Heart right ventricle (tissue), 16 donors: Measurements from ENCODE around the gene AHNAK. TPM values are rescaled to one million over a fixed set of nuclear protein-coding genes. Genes with fewer than 3 reads are reported as not detected.

ENCODE experiments used
- ATAC-seq, 8 donors: fragments of 200-7000 bp; cut with Tn5 transposase; one replicate each; pipeline ENCODE4 v1.9.1; 2020; ENCODE audit warnings: mild to moderate bottlenecking in 8 of 8, moderate library complexity in 8 of 8, moderate number of reproducible peaks in 1 of 8
- DNase-seq, 2 donors: peaks; one replicate each; pipeline ENCODE4 v3.0.0-alpha.2; 2020
- H3K27ac ChIP-seq, 10 donors: fragments of 200-600 bp; sonication (generic) in 2 of 10; one replicate each; pipeline versions ENCODE4 v1.5.0 to v1.8.0; 2020 to 2022; ENCODE audit warnings: mild to moderate bottlenecking in 3 of 10
- H3K27me3 ChIP-seq, 7 donors: fragments of 200-600 bp; one replicate each; pipeline ENCODE4 v1.8.0; 2021 to 2022; ENCODE audit warnings: mild to moderate bottlenecking in 2 of 7
- H3K36me3 ChIP-seq, 9 donors: fragments of 200-600 bp; sonication (generic) in 1 of 9; one replicate each; pipeline versions ENCODE4 v1.5.0 to v1.8.0; 2020 to 2022; ENCODE audit warnings: mild to moderate bottlenecking in 2 of 9
- H3K4me1 ChIP-seq, 9 donors: fragments of 200-600 bp; sonication (generic) in 1 of 9; one replicate each; pipeline versions ENCODE4 v1.5.0 to v1.8.0; 2020 to 2022; ENCODE audit warnings: mild to moderate bottlenecking in 4 of 9
- H3K4me3 ChIP-seq, 10 donors: fragments of 200-600 bp; sonication (generic) in 2 of 10; one replicate each; pipeline versions ENCODE4 v1.5.0 to v1.8.0; 2020 to 2022; ENCODE audit warnings: mild to moderate bottlenecking in 7 of 10, moderate library complexity in 2 of 10
- H3K9me3 ChIP-seq, 11 donors: fragments of 200-600 bp in 10 of 11; sonication (generic) in 2 of 11; one replicate each; pipeline versions ENCODE4 v1.5.0 to v1.8.0; 2013 to 2022; ENCODE audit warnings: mild to moderate bottlenecking in 2 of 11, control low read depth in 1 of 11, moderate library complexity in 1 of 11
- WGBS, 2 donors: extraction: QIAGEN DNeasy Blood & Tissue Kit; methylation state at CpG; one replicate each; pipeline ENCODE4 v1.1.7; 2013; ENCODE audit warnings: inconsistent platforms in 1 of 2; 5-methylcytosine and 5-hydroxymethylcytosine counted together
- intact Hi-C, 10 donors: fragments of 100-400 bp; cut with DNase I; formaldehyde crosslinking; loops; one replicate each; pipeline versions ENCODE4 v1.11.1 to v1.14.2; 2022
- polyA plus RNA-seq, 2 donors: library from polyadenylated mRNA; stranded (reverse); fragments of 200-250 nt; gene quantifications; one replicate each; pipeline ENCODE4 v1.2.3, GENCODE V29; 2013
- total RNA-seq, 10 donors: library from RNA; stranded (reverse); fragmentation: NEBNext Ultra II Directional in 3 of 10; extraction: Animal tissue kit (Norgen Biotek cat#: 25700) in 3 of 10; gene quantifications; one replicate each; pipeline versions ENCODE4 v1.2.1 to v1.2.4, GENCODE V29; 2021 to 2023
- TF ChIP-seq, protein P1 (sequence below), 9 donors: fragments of 200-600 bp; sonication (generic) in 2 of 9; IDR thresholded peaks; one replicate each; pipeline versions ENCODE4 v1.5.0 to v1.8.0; 2021 to 2022; ENCODE audit warnings: antibody characterized with exemption in 9 of 9, mild to moderate bottlenecking in 5 of 9, moderate library complexity in 1 of 9
- donor health status: Arrhythmogenic right ventricular cardiomyopathy.
- donor health status: ischemic (EF 13 %, LVEDD 7.1; RV severe dilation, severe dysfunction).
- donor health status: healthy with polysubstance abuse.
- donor health status: DM: no; HTN: yes; CAD: no.
- donor health status: DM: no; HTN: no; CAD: no.
- donor health status: ischemic (EF 25% LVEDD 6.9; RV normal size, moderate dysfunction).
- donor health status: ischemic (EF 25% LVEDD 5.7; RV mildly dilated, moderate dysfunction).
- donor health status: healthy.
- donor health status: DM: yes; HTN: yes; CAD: no.
- donor health status: Ischemic cardiomyopathy.
- donor health status: ischemic (EF 35%, LVEDD 5.7; RV mildly dilated, moderate dysfunction).
- donor health status: nonischemic (EF 11% LVEDD 7.7; RV severe dilation, severe dysfunction).
- donor health status: DM: yes; HTN: yes; CAD: no.
- donor health status: PGD.
- donor health status: ischemic (EF 29% LVEDD 5.4; RV normal size, mild dysfunction).
- donor health status: nonischemic (EF 23%, LVEDD 6.1; RV moderate dilation, normal function).

Gene AHNAK
- total and polyA plus RNA-seq, 12 donors: 101 to 447 (median 366) TPM

DNA sequence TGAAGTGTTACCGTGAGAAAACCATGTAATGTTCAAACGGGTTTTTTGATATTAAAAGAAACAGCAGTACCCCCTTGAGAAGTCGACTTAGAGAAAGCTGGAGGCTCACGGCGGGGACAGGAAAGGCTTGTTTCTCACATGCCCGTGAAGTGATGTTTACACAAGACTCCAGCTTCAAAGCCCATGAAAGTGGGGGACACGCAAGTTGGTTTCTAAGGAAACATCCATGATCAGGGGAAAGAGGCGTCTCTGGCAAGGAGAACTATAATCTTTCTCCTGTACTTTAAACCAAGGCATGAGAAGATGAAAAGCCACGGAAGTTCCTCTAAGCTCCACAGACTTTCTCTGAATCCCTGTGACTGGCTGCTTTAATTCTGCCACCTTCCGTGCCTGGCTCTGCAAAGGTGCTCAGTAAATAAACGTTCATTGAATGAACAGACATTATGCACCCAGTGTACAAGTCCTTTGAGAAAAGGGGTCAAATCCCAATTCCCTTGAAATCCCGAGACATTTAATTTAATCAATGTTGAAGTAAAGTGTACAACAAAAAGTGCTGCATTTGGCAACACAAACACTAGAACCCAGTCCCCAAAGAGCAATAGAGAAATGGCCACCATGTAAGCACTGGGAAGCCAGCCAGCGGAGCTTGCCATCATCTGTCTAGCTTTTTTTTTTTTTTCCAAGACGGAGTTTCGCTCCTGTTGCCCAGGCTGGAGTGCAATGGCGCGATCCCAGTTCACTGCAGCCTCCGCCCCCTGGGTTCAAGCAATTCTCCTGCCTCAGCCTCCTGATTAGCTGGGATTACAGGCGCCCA is 58.7 kb downstream of the AHNAK start:
- H3K27ac ChIP-seq: no peak overlapping the region

DNA sequence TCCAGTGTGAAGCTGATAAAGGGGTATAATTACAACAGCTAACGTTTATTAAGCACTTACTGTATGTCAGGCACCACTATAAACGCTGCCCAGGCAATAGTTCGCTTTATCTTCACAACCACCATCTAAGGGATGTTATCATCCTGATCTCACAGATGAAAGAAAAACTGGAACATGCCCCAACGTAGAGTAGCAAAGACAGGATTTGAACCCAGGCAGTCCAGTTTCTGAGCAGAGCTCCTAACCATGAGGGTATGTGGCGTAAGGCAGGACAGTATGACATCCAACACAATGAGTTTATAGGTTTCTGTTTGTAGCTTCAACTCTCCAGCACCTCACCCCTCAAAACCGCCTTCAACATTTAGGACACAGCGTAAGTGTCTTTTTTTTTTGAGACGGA is 59.5 kb downstream of the AHNAK start:
- H3K27me3 ChIP-seq: no peaks in the 10 kb centered on the region
- DNase-seq: no peak
- H3K36me3 ChIP-seq: no peaks in the 10 kb centered on the region
- WGBS, 2 donors: 90 to 94% methylated on average over 8 of the region's 8 CpGs
- ATAC-seq: no peak
- no peaks in the 10 kb centered on the region for H3K4me1 ChIP-seq
- H3K9me3 ChIP-seq: no peaks in the 10 kb centered on the region
- no peak overlapping the region for H3K27ac ChIP-seq
- intact Hi-C loops: no loop called here
- TF ChIP-seq, protein P1, sequence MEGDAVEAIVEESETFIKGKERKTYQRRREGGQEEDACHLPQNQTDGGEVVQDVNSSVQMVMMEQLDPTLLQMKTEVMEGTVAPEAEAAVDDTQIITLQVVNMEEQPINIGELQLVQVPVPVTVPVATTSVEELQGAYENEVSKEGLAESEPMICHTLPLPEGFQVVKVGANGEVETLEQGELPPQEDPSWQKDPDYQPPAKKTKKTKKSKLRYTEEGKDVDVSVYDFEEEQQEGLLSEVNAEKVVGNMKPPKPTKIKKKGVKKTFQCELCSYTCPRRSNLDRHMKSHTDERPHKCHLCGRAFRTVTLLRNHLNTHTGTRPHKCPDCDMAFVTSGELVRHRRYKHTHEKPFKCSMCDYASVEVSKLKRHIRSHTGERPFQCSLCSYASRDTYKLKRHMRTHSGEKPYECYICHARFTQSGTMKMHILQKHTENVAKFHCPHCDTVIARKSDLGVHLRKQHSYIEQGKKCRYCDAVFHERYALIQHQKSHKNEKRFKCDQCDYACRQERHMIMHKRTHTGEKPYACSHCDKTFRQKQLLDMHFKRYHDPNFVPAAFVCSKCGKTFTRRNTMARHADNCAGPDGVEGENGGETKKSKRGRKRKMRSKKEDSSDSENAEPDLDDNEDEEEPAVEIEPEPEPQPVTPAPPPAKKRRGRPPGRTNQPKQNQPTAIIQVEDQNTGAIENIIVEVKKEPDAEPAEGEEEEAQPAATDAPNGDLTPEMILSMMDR (IDR thresholded peaks at IDR 0.05): no peak
- no peak overlapping the region for H3K4me3 ChIP-seq

More for the DNA sequence above, 58.7 kb downstream of the AHNAK start:
- no peaks in the 10 kb centered on the region for H3K27me3 ChIP-seq
- 72 to 73% methylated on average over 19 of the region's 19 CpGs for WGBS, 2 donors
- H3K4me3 ChIP-seq: no peak overlapping the region
- H3K9me3 ChIP-seq: no peaks in the 10 kb centered on the region
- no peak for DNase-seq
- ATAC-seq: no peak
- intact Hi-C loops: no loop called here
- TF ChIP-seq, protein P1 (IDR thresholded peaks at IDR 0.05): no peak
- no peaks in the 10 kb centered on the region for H3K4me1 ChIP-seq
- no peaks in the 10 kb centered on the region for H3K36me3 ChIP-seq

DNA sequence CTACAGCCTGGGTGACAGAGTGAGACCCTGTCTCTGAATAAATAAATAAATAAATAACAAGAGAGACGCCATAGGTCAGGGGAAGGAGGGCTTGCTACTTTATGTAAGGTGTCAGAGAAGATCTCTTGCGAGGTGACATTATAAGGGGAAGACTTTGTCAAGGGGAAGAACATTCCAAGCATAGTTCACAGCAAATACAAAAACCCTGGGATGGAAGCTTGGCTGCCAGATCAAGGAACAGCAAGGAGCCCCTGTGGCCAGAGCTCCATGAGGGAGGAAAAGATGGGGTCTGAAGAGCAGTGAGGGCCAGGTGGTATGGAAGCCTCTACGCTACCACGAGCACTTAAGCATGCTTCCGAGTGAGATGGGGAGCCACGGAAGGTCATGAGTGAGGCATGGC is 62.3 kb downstream of the AHNAK start:
- intact Hi-C loops: no loop called here
- TF ChIP-seq, protein P1 (IDR thresholded peaks at IDR 0.05): no peak
- Histone ChIP-seq H3K9me3 (no peaks in the 10 kb centered on the region), H3K27me3 (no peaks in the 10 kb centered on the region), H3K4me1 (peaks cover 0 to 17% (median 10%) of the 10 kb centered on the region in 9 donors), H3K4me3 (no peak overlapping the region), H3K27ac (no peak overlapping the region), H3K36me3 (no peaks in the 10 kb centered on the region)
- no peak for DNase-seq
- no peak for ATAC-seq
- 94 to 96% methylated on average over 6 of the region's 6 CpGs for WGBS, 2 donors

DNA sequence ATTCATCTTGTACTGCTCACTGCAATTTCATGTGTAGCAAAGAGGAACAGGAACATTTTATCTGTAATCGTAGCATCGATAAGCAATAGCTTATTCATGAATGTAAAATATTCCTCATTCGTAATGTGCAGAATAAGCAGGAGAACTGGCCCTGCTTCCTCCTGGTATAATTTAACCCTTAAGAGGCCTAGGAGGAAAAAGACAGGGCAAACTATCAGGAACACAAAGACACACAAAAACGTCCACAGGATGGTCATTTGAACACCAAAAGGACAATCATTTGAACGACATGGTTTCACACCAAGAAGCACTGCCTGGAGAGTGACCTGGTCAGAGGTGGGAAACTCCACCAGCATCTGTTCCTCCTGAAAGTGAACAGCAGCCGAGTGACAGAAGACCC is 63.9 kb downstream of the AHNAK start:
- no peaks in the 10 kb centered on the region for H3K27me3 ChIP-seq
- TF ChIP-seq, protein P1 (IDR thresholded peaks at IDR 0.05): no peak
- H3K9me3 ChIP-seq: no peaks in the 10 kb centered on the region
- intact Hi-C loops: no loop called here
- DNase-seq (no peak), ATAC-seq (no peak)
- no peaks in the 10 kb centered on the region for H3K36me3 ChIP-seq
- no peak overlapping the region for H3K4me3 ChIP-seq
- no peak overlapping the region for H3K27ac ChIP-seq
- WGBS, 2 donors: 81 to 86% methylated on average over 6 of the region's 6 CpGs
- peaks cover 0 to 17% (median 10%) of the 10 kb centered on the region in 9 donors for H3K4me1 ChIP-seq
